Activated T-helper 1 cell treated with anti-CD3 and anti-CD28 coated beads, Interleukin-12 subunit alpha, Interleukin-12 subunit beta, Interleukin-2, Interleukin-4 antibody, amounts not matched to agents 30 ng/mL and 10 ng/mL and 1 ng/mL, durations not matched to agents 14 hours and 24 hours and 36 hours (primary cell): Measurements from ENCODE around the gene PFKP. TPM values are rescaled to one million over a fixed set of nuclear protein-coding genes. Genes with fewer than 3 reads are reported as not detected.
A peak's percentile ranks its signal among the peaks of the same experiment; 100 is the strongest.

ENCODE experiments used
- DNase-seq: peaks from one replicate; pipeline ENCODE4 v3.0.0; 2021; ENCODE audit warnings: low spot score
- H3K27ac Mint-ChIP-seq: one replicate; pipeline ENCODE4 v1.8.0; 2021; ENCODE audit warnings: mild to moderate bottlenecking, mixed read lengths
- H3K27me3 Mint-ChIP-seq: one replicate; pipeline ENCODE4 v1.8.0; 2022; ENCODE audit warnings: mild to moderate bottlenecking, moderate library complexity, mixed read lengths; ENCODE audit not compliant: insufficient read depth
- H3K36me3 Mint-ChIP-seq: one replicate; pipeline ENCODE4 v1.8.0; 2021; ENCODE audit warnings: low read depth, mixed read lengths
- H3K4me1 Mint-ChIP-seq: one replicate; pipeline ENCODE4 v1.8.0; 2021; ENCODE audit warnings: low read depth, mixed read lengths
- H3K4me3 Mint-ChIP-seq: one replicate; pipeline ENCODE4 v1.8.0; 2021; ENCODE audit warnings: mild to moderate bottlenecking, moderate library complexity, mixed read lengths
- H3K9me3 Mint-ChIP-seq: one replicate; pipeline ENCODE4 v1.8.0; 2021; ENCODE audit warnings: mixed read lengths
- intact Hi-C: fragments of 100-400 bp; cut with micrococcal nuclease; formaldehyde crosslinking; loops from one replicate; pipeline ENCODE4 v1.15.1; 2024
- total RNA-seq: library from RNA; stranded (reverse); gene quantifications from 2 replicates; pipeline ENCODE4 v1.2.3, GENCODE V29; 2022

The PFKP gene
- total RNA-seq, 1 donor from 2014 or later: 264 TPM

DNA sequence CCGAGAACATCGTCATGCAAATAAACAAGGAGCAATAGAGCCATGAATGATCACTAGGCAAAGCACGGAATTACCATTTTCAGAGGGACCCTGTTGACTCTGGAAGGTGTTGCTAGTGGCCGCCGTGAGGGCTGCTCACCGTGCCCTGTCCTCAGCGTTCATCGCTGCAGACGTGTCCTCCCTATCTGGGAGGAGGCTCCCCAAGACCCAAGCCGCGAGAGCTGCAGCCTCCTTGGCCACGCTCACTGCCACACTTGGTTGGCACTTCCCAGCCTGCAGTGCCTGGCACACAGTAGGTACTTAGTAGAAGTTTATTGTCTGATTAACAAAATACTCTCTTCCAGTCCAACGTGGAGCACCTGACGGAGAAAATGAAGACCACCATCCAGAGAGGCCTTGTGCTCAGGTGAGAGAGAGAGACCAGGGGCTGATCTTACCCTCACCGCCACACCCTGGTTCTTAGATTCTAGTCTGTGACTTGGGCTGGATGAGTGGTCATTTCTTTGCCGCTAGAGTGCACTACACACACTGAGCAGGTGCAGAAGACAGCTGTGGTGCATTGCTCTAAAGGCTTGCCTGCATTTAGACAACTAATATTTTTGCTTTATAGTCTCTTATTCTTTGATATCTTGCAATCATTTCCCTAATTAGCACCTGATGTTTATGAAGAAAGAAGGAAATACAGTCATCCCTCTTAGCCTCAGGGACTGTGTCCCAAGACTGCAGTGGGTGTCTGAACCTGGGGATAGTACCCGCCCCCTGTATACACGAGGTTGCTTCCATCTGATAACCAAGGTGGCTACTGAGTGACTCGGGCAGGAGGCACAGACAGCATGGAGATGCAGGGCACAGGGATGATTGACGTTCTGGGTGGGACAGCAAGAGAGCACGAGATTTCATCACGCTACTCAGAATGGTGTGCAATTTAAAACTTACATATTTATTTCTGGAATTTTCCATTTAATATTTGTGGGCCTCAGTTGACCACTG, 65.0 kb downstream of the PFKP start:
- peaks cover 56% of the 10 kb centered on the region for H3K36me3 Mint-ChIP-seq

DNA sequence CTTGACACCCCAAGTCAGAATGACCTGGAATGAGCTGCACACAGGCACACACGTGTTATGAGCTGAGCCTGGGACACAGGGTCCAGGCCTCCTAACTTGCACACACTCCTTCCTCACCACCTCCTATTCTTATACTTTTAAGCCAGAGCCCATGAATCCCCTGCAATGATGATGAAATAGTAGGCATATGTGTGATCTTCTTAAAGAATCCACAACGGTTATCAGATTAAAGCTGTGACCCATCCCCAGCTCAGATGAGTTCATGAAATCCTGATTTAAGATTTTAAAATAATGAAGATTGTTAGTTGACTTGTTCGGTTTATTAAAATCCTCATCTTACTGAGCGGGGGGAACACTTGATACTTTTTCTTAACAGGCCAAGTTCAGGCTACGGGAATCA, 66.6 kb downstream of the PFKP start:
- intact Hi-C loops: no loop called here
- no peaks in the 10 kb centered on the region for H3K9me3 Mint-ChIP-seq
- no peaks in the 10 kb centered on the region for H3K27me3 Mint-ChIP-seq
- H3K4me1 Mint-ChIP-seq: no peaks in the 10 kb centered on the region
- DNase-seq: no peak
- no peak overlapping the region for H3K4me3 Mint-ChIP-seq
- H3K27ac Mint-ChIP-seq: no peak overlapping the region
- peaks cover 62% of the 10 kb centered on the region for H3K36me3 Mint-ChIP-seq

More for the DNA sequence above, 65.0 kb downstream of the PFKP start:
- H3K27me3 Mint-ChIP-seq: no peaks in the 10 kb centered on the region
- H3K4me3 Mint-ChIP-seq: no peak overlapping the region
- H3K9me3 Mint-ChIP-seq: no peaks in the 10 kb centered on the region
- no peaks in the 10 kb centered on the region for H3K4me1 Mint-ChIP-seq
- DNase-seq: no peak
- H3K27ac Mint-ChIP-seq: no peak overlapping the region
- intact Hi-C loops: no loop called here

GRCh38 chr10:3135006-3135405, 67.7 kb downstream of the PFKP start:
- no peak overlapping the region for H3K4me3 Mint-ChIP-seq
- H3K9me3 Mint-ChIP-seq: no peaks in the 10 kb centered on the region
- no peak for DNase-seq
- peaks cover 60% of the 10 kb centered on the region for H3K36me3 Mint-ChIP-seq
- H3K4me1 Mint-ChIP-seq: no peaks in the 10 kb centered on the region
- H3K27ac Mint-ChIP-seq: no peak overlapping the region
- intact Hi-C loops: no loop called here
- H3K27me3 Mint-ChIP-seq: no peaks in the 10 kb centered on the region

- no peak for DNase-seq
- H3K27me3 Mint-ChIP-seq: no peaks in the 10 kb centered on the region
- no peak overlapping the region for H3K4me3 Mint-ChIP-seq
- H3K9me3 Mint-ChIP-seq: no peaks in the 10 kb centered on the region
- no peaks in the 10 kb centered on the region for H3K4me1 Mint-ChIP-seq
- peaks cover 66% of the 10 kb centered on the region for H3K36me3 Mint-ChIP-seq
- H3K27ac Mint-ChIP-seq: no peak overlapping the region
- intact Hi-C loops: no loop called here
Observed at GRCh38 chr10:3136336-3136735, 69.0 kb downstream of the PFKP start.

- Mint-ChIP-seq H3K4me3 (no peak overlapping the region), H3K9me3 (no peaks in the 10 kb centered on the region), H3K27ac (no peak overlapping the region), H3K27me3 (no peaks in the 10 kb centered on the region), H3K36me3 (peaks cover 63% of the 10 kb centered on the region), H3K4me1 (no peaks in the 10 kb centered on the region)
- intact Hi-C loops: no loop called here
- no peak for DNase-seq
Observed at GRCh38 chr10:3136763-3137611, 69.6 kb downstream of the PFKP start.

DNA sequence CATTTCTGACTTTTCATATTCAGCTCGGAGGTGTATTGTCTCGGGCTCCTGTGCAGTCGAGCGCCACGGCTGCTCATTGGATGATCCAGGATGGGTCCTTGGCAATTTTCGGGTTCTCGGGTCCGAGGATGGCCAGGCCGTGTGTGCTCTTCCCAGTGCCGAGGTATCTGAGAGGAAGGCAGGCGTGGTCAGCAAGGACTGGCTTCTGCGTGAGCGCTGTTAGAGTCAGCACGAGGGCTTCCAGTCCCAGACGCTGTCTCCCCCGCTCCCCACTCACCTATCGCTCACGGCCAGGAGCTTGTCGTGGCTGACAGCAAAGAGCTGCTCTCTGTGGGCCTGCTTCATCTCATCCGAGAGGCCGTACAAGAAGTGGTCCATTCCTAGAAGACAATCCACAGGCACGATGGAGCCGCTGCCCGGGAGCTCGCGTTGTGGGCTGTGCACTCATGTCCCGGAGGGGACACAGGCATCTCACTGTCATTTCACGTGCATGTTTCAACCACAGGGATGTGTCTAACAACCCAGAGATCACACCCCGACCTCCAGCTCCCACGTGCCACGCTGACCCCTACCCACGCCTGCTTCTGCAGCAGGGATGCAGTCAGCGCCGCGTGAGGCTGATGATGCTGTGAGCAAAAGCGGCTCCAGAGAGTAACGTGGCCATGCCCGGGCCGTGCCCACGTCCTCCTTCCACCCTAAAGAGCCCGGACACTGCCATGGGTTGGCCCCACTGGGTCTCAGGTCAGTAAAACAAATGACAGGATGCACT, 70.8 kb downstream of the PFKP start:
- intact Hi-C loops: no loop called here
- Mint-ChIP-seq H3K4me3 (no peak overlapping the region), H3K9me3 (no peaks in the 10 kb centered on the region), H3K36me3 (peaks cover 58% of the 10 kb centered on the region), H3K27me3 (no peaks in the 10 kb centered on the region), H3K4me1 (no peaks in the 10 kb centered on the region), H3K27ac (no peak overlapping the region)
- no peak for DNase-seq

- Mint-ChIP-seq H3K36me3 (peaks cover 61% of the 10 kb centered on the region), H3K4me1 (no peaks in the 10 kb centered on the region), H3K9me3 (no peaks in the 10 kb centered on the region), H3K4me3 (no peak overlapping the region), H3K27me3 (no peaks in the 10 kb centered on the region), H3K27ac (no peak overlapping the region)
- intact Hi-C loops: no loop called here
- no peak for DNase-seq
Observed at GRCh38 chr10:3139216-3139910, 72.0 kb downstream of the PFKP start.

DNA sequence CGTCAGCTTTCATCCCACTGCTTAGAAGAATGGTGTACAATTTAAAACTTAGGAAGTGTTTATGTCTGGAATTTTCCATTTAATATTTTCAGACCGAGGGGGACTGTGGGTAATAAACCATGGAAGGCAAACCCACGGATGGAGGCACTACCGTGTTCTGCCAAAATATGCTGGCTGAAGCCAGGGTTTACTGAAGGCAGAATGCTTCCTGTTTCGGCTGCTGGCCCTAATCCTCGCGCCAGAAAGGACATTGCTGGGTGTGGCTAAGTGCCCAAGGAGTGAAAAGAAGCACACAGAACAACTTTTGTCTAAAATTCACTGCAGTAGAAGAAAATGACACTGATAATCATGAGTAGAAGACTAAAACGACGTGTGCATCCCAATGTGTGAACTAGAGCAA, 72.9 kb downstream of the PFKP start:
- H3K27me3 Mint-ChIP-seq: no peaks in the 10 kb centered on the region
- H3K27ac Mint-ChIP-seq: no peak overlapping the region
- no peak for DNase-seq
- intact Hi-C loops: no loop called here
- H3K36me3 Mint-ChIP-seq: peaks cover 54% of the 10 kb centered on the region
- H3K9me3 Mint-ChIP-seq: no peaks in the 10 kb centered on the region
- H3K4me3 Mint-ChIP-seq: no peak overlapping the region
- no peaks in the 10 kb centered on the region for H3K4me1 Mint-ChIP-seq

DNA sequence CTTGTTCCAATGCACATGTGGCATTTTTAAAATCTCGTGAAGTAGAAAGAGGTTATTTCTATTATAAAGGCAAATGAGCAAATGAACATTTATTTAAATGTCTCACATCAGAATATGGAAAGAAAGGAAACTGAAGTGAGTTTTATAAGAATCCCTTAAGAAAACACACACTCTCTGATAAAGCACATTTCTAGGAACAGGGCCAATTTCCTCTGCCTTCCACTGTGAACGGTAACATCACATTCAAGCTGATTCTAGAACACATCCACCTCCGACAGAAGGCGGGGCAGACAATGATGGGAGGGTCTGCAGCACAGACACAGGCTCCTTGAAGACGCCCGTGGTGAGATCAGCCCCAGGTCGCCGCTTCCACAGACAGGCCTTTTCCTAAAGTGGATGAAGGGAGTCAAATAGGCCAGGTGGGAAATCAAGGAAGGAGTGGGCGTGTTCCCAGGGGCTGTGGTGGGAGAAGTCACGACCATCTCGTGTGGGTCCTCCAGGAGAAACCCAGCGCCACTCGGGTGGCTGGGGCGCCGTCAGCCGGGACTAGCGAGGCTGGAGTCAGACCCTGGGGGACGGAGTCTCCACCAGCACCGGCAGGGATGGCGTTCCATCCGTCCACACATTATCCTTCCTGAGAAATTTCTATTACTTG, 74.1 kb downstream of the PFKP start:
- intact Hi-C loops: no loop called here
- peaks cover 54% of the 10 kb centered on the region for H3K36me3 Mint-ChIP-seq
- H3K9me3 Mint-ChIP-seq: no peaks in the 10 kb centered on the region
- no peak for DNase-seq
- no peak overlapping the region for H3K4me3 Mint-ChIP-seq
- H3K4me1 Mint-ChIP-seq: no peaks in the 10 kb centered on the region
- H3K27me3 Mint-ChIP-seq: no peaks in the 10 kb centered on the region
- no peak overlapping the region for H3K27ac Mint-ChIP-seq

- Mint-ChIP-seq H3K27ac (no peak overlapping the region), H3K4me1 (no peaks in the 10 kb centered on the region), H3K4me3 (no peak overlapping the region), H3K36me3 (peaks cover 52% of the 10 kb centered on the region), H3K27me3 (no peaks in the 10 kb centered on the region), H3K9me3 (no peaks in the 10 kb centered on the region)
- DNase-seq: no peak
- intact Hi-C loops: no loop called here
Observed at GRCh38 chr10:3142146-3142875, 75.0 kb downstream of the PFKP start.

GRCh38 chr10:3143366-3143765, 76.0 kb downstream of the PFKP start:
- H3K4me1 Mint-ChIP-seq: no peaks in the 10 kb centered on the region
- DNase-seq: no peak
- no peak overlapping the region for H3K4me3 Mint-ChIP-seq
- H3K9me3 Mint-ChIP-seq: no peaks in the 10 kb centered on the region
- intact Hi-C loops: no loop called here
- H3K27ac Mint-ChIP-seq: peak overlapping the region; percentile 72
- peaks cover 53% of the 10 kb centered on the region for H3K36me3 Mint-ChIP-seq
- no peaks in the 10 kb centered on the region for H3K27me3 Mint-ChIP-seq
